ENCODE measurements around the gene U2AF1L4. TPM values are rescaled to one million over a fixed set of nuclear protein-coding genes. Genes with fewer than 3 reads are reported as not detected.

U2AF1L4 gene
- polyA plus RNA-seq, 3 donors: 6.2 to 140 (median 8.7) TPM

DNA sequence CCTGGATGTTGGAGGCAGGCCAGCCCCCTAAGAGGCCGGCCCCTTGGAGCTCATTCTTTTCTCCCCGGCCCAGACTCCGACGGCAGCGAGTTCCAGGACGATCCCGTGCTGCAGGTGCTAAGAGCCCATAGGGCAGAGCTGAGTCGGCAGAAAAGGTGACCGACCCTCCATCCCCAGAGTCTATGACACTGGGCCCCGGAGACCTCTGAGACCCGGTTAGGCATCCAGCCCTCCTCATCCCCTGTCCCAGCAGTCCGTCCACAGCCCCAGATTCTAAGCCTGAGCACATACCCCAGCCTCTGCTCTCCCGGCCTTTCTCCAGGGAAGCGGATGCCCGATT lies 22.8 kb upstream of the U2AF1L4 start:
- no peaks in the 10 kb centered on the region for H3K27me3 ChIP-seq (ENCODE audit: control insufficient read depth in 2 of 2, insufficient read depth in 2 of 2, low read length in 2 of 2)
- 92% methylated on average over 12 of the region's 15 CpGs for WGBS (ENCODE audit: insufficient coverage)
- H3K9me3 ChIP-seq (replicated peaks in 1 of 2; ENCODE audit: control insufficient read depth in 1 of 2, insufficient read depth in 1 of 2, low read length in 2 of 2): no peaks in the 10 kb centered on the region
- H3K27ac Mint-ChIP-seq: no peak overlapping the region
- no peak for DNase-seq
- H3K27ac ChIP-seq (ENCODE audit: low read depth in 1 of 2, low read length in 2 of 2): no peak overlapping the region
- no peaks in the 10 kb centered on the region for H3K79me2 ChIP-seq (ENCODE audit: insufficient read depth, low read length)
- intact Hi-C loops (cut with micrococcal nuclease): no loop called here
- peaks cover 8 to 22% of the 10 kb centered on the region in 2 donors for H3K36me3 ChIP-seq (replicated peaks in 1 of 2; ENCODE audit: control insufficient read depth in 1 of 2, insufficient read depth in 2 of 2, low read length in 2 of 2)
- no peaks in the 10 kb centered on the region for H3K4me1 ChIP-seq (ENCODE audit: control insufficient read depth in 1 of 2, insufficient read depth in 2 of 2, low read length in 2 of 2)
- H3K27me3 Mint-ChIP-seq (ENCODE audit: low read depth in 3 of 3): no peaks in the 10 kb centered on the region
- no peak overlapping the region for H3K4me3 Mint-ChIP-seq
- no peak overlapping the region for H2AFZ ChIP-seq (ENCODE audit: insufficient read depth, low read depth, low read length, poor library complexity, severe bottlenecking)
- no peak overlapping the region for H3K4me2 ChIP-seq (replicated peaks; ENCODE audit: extremely low read depth, low read length, poor library complexity, severe bottlenecking)
- peaks cover 24 to 47% of the 10 kb centered on the region in 2 donors for H3K36me3 Mint-ChIP-seq
- peaks cover 0 to 2% (median 0%) of the 10 kb centered on the region in 7 donors for H3K9me3 Mint-ChIP-seq
- no peak overlapping the region for H3K9ac ChIP-seq (ENCODE audit: insufficient read depth, low read length, poor library complexity, severe bottlenecking)
- no peaks in the 10 kb centered on the region for H4K20me1 ChIP-seq (ENCODE audit: insufficient read depth, low read length)
- TF ChIP-seq, protein P1, sequence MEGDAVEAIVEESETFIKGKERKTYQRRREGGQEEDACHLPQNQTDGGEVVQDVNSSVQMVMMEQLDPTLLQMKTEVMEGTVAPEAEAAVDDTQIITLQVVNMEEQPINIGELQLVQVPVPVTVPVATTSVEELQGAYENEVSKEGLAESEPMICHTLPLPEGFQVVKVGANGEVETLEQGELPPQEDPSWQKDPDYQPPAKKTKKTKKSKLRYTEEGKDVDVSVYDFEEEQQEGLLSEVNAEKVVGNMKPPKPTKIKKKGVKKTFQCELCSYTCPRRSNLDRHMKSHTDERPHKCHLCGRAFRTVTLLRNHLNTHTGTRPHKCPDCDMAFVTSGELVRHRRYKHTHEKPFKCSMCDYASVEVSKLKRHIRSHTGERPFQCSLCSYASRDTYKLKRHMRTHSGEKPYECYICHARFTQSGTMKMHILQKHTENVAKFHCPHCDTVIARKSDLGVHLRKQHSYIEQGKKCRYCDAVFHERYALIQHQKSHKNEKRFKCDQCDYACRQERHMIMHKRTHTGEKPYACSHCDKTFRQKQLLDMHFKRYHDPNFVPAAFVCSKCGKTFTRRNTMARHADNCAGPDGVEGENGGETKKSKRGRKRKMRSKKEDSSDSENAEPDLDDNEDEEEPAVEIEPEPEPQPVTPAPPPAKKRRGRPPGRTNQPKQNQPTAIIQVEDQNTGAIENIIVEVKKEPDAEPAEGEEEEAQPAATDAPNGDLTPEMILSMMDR (IDR thresholded peaks at IDR 0.05): no peak
- H3K4me1 Mint-ChIP-seq: no peaks in the 10 kb centered on the region
- no peak overlapping the region for H3K4me3 ChIP-seq (replicated peaks in 1 of 3; ENCODE audit: low read depth in 2 of 3, low read length in 3 of 3)

DNA sequence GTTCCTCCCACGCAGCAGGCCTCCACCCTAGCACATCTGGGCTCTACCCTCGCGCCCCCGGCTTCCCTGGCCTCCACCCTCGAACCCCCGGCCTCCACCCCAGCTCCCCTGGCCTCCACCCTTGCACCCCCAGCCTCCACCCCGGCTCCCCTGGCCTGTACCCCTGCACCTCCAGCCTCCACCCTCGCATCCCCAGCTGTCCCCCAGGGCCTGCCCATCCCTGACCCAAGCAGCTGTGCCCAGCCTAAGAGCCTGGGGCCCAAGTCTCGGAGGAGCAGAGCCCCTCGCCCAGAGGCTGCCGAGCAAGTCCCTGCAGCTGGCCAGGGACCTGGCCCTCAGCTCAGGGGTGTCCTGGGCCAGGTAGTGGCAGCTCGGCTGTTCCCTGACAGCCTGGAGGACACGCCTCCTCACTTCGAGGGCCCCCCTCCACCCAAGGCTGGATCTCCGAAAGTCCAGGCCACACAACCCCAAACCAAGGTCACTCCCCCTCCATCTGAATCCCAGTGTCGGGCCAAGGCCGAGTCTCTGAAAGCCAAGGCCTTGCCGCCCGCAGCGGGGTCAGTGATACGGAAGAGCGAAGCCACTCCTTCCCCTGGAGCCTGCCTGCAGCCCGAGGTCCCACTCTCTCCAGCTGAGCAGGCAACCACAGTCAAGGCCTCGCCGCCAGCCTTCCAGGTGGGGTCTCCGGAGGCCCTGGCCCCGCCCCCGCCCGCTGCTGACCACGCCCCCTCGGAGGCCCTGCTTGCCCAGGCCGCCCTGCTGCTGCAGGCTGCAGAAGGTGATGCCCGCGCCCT lies 22.3 kb upstream of the U2AF1L4 start:
- TF ChIP-seq, protein P1 (IDR thresholded peaks at IDR 0.05): no peak
- H3K4me3 ChIP-seq (replicated peaks in 1 of 3; ENCODE audit: low read depth in 2 of 3, low read length in 3 of 3): no peak overlapping the region
- no peak overlapping the region for H3K4me2 ChIP-seq (replicated peaks; ENCODE audit: extremely low read depth, low read length, poor library complexity, severe bottlenecking)
- H3K27me3 Mint-ChIP-seq (ENCODE audit: low read depth in 3 of 3): no peaks in the 10 kb centered on the region
- peaks cover 24 to 53% of the 10 kb centered on the region in 2 donors for H3K36me3 Mint-ChIP-seq
- H3K9me3 ChIP-seq (replicated peaks in 1 of 2; ENCODE audit: control insufficient read depth in 1 of 2, insufficient read depth in 1 of 2, low read length in 2 of 2): no peaks in the 10 kb centered on the region
- H3K36me3 ChIP-seq (replicated peaks in 1 of 2; ENCODE audit: control insufficient read depth in 1 of 2, insufficient read depth in 2 of 2, low read length in 2 of 2): peaks cover 8 to 22% of the 10 kb centered on the region in 2 donors
- H3K27ac ChIP-seq (ENCODE audit: low read depth in 1 of 2, low read length in 2 of 2): no peak overlapping the region
- H3K9ac ChIP-seq (ENCODE audit: insufficient read depth, low read length, poor library complexity, severe bottlenecking): no peak overlapping the region
- H3K27me3 ChIP-seq (ENCODE audit: control insufficient read depth in 2 of 2, insufficient read depth in 2 of 2, low read length in 2 of 2): no peaks in the 10 kb centered on the region
- 79% methylated on average over 27 of the region's 34 CpGs for WGBS (ENCODE audit: insufficient coverage)
- peaks cover 0 to 2% (median 0%) of the 10 kb centered on the region in 7 donors for H3K9me3 Mint-ChIP-seq
- H3K4me1 ChIP-seq (ENCODE audit: control insufficient read depth in 1 of 2, insufficient read depth in 2 of 2, low read length in 2 of 2): no peaks in the 10 kb centered on the region
- intact Hi-C loops (cut with micrococcal nuclease): no loop called here
- no peak for DNase-seq
- no peak overlapping the region for H3K4me3 Mint-ChIP-seq
- no peak overlapping the region for H2AFZ ChIP-seq (ENCODE audit: insufficient read depth, low read depth, low read length, poor library complexity, severe bottlenecking)
- H3K79me2 ChIP-seq (ENCODE audit: insufficient read depth, low read length): no peaks in the 10 kb centered on the region
- H3K27ac Mint-ChIP-seq: peak overlapping the region in 1 of 7 donors; percentile 10
- H3K4me1 Mint-ChIP-seq: no peaks in the 10 kb centered on the region
- no peaks in the 10 kb centered on the region for H4K20me1 ChIP-seq (ENCODE audit: insufficient read depth, low read length)

Data from CD14-positive monocyte (primary cell).